Mesenchymal stem cell (in vitro differentiated cells and primary cell): ENCODE measurements around the gene RARS2.
A peak's percentile ranks its signal among the peaks of the same experiment; 100 is the strongest.

Experiments
- DNase-seq: peaks from one replicate; pipeline ENCODE4 v3.0.0-alpha.2; 2013
- H2AFZ ChIP-seq: one replicate; pipeline ENCODE4 v1.6.1; 2013; ENCODE audit warnings: low read depth, mild to moderate bottlenecking, control low read depth, inconsistent platforms, low read length, moderate library complexity
- H2AK5ac ChIP-seq: 2 replicates; pipeline ENCODE4 v1.6.1; 2013; ENCODE audit warnings: low read length, moderate library complexity, mild to moderate bottlenecking, inconsistent platforms; ENCODE audit not compliant: severe bottlenecking
- H2BK120ac ChIP-seq: one replicate; pipeline ENCODE4 v1.6.1; 2013; ENCODE audit warnings: low read depth, mild to moderate bottlenecking, inconsistent platforms, low read length, moderate library complexity
- H2BK12ac ChIP-seq, 2 experiments: one replicate each; pipeline ENCODE4 v1.6.1; 2013; ENCODE audit warnings: inconsistent platforms in 2 of 2, low read length in 2 of 2, mild to moderate bottlenecking in 2 of 2, moderate library complexity in 2 of 2, control low read depth in 1 of 2
- H2BK15ac ChIP-seq: one replicate; pipeline ENCODE4 v1.6.1; 2013; ENCODE audit warnings: mild to moderate bottlenecking, low read depth, inconsistent platforms; ENCODE audit not compliant: poor library complexity, severe bottlenecking
- H2BK5ac ChIP-seq: 2 replicates; pipeline ENCODE4 v1.6.1; 2013; ENCODE audit warnings: low read depth, mild to moderate bottlenecking, low read length, control low read depth, inconsistent platforms; ENCODE audit not compliant: poor library complexity, severe bottlenecking
- H3K14ac ChIP-seq, 2 experiments: one replicate each; pipeline ENCODE4 v1.6.1; 2013; ENCODE audit warnings: inconsistent platforms in 2 of 2, low read length in 2 of 2, control low read depth in 1 of 2, mild to moderate bottlenecking in 1 of 2, moderate library complexity in 1 of 2
- H3K18ac ChIP-seq, 2 experiments: one replicate each; pipeline ENCODE4 v1.6.1; 2013; ENCODE audit warnings: inconsistent platforms in 2 of 2, low read length in 2 of 2, control low read depth in 1 of 2, low read depth in 1 of 2, mild to moderate bottlenecking in 1 of 2
- H3K23ac ChIP-seq, 2 experiments: one replicate each; pipeline ENCODE4 v1.6.1; 2013; ENCODE audit warnings: inconsistent platforms in 2 of 2, low read length in 2 of 2, mild to moderate bottlenecking in 2 of 2, moderate library complexity in 2 of 2, control low read depth in 1 of 2
- H3K27ac ChIP-seq: 2 replicates; pipeline ENCODE4 v1.5.1; 2013; ENCODE audit warnings: mild to moderate bottlenecking, moderate library complexity, low read length, control low read depth, inconsistent platforms; ENCODE audit not compliant: poor library complexity, severe bottlenecking
- H3K27me3 ChIP-seq, 2 experiments: 2 replicates each; pipeline versions ENCODE4 v1.6.1 to v1.7.0; 2013; ENCODE audit warnings: low read length in 2 of 2, mild to moderate bottlenecking in 2 of 2, moderate library complexity in 2 of 2, control low read depth in 1 of 2, inconsistent platforms in 1 of 2; ENCODE audit not compliant: control insufficient read depth in 1 of 2, insufficient read depth in 1 of 2
- H3K36me3 ChIP-seq, 2 experiments: 2 replicates each; pipeline versions ENCODE4 v1.6.1 to v1.7.0; 2013; ENCODE audit warnings: low read length in 2 of 2, control low read depth in 1 of 2, inconsistent platforms in 1 of 2, low read depth in 1 of 2, mild to moderate bottlenecking in 1 of 2; ENCODE audit not compliant: insufficient read depth in 2 of 2, control insufficient read depth in 1 of 2
- H3K4ac ChIP-seq, 2 experiments: one replicate each; pipeline ENCODE4 v1.6.1; 2013; ENCODE audit warnings: inconsistent platforms in 2 of 2, low read length in 2 of 2, mild to moderate bottlenecking in 2 of 2, moderate library complexity in 2 of 2, control low read depth in 1 of 2, low read depth in 1 of 2
- H3K4me1 ChIP-seq: 2 replicates; pipeline ENCODE4 v1.6.1; 2013; ENCODE audit warnings: low read depth, low read length, control low read depth; ENCODE audit not compliant: control insufficient read depth, insufficient read depth
- H3K4me2 ChIP-seq: 2 replicates; pipeline ENCODE4 v1.6.1; 2013; ENCODE audit warnings: low read length, mild to moderate bottlenecking, inconsistent platforms; ENCODE audit not compliant: poor library complexity, severe bottlenecking
- H3K4me3 ChIP-seq, 2 experiments: 2 replicates each; pipeline versions ENCODE4 v1.5.1 to v1.7.0; 2013; ENCODE audit warnings: low read length in 2 of 2, mild to moderate bottlenecking in 2 of 2, control low read depth in 1 of 2, low read depth in 1 of 2; ENCODE audit not compliant: insufficient read depth in 1 of 2
- H3K79me1 ChIP-seq: replicated peaks from 2 replicates; pipeline ENCODE4 v1.6.1; 2013; ENCODE audit warnings: mild to moderate bottlenecking, control low read depth, low read length, inconsistent platforms; ENCODE audit not compliant: poor library complexity, severe bottlenecking
- H3K9ac ChIP-seq: 2 replicates; pipeline ENCODE4 v1.7.0; 2013; ENCODE audit warnings: mild to moderate bottlenecking, low read length, moderate library complexity
- H3K9me3 ChIP-seq: 2 replicates; pipeline ENCODE4 v1.7.0; 2013; ENCODE audit warnings: mild to moderate bottlenecking, low read length; ENCODE audit not compliant: control insufficient read depth
- H4K8ac ChIP-seq: one replicate; pipeline ENCODE4 v1.6.1; 2013; ENCODE audit warnings: inconsistent platforms, mild to moderate bottlenecking, low read length, moderate library complexity
- H4K91ac ChIP-seq: one replicate; pipeline ENCODE4 v1.6.1; 2013; ENCODE audit warnings: mild to moderate bottlenecking, low read length, inconsistent platforms
- WGBS: methylation state at CpG from one replicate; pipeline ENCODE4 v1.1.7; 2013; ENCODE audit warnings: mixed read lengths; 5-methylcytosine and 5-hydroxymethylcytosine counted together

The RARS2 gene

DNA sequence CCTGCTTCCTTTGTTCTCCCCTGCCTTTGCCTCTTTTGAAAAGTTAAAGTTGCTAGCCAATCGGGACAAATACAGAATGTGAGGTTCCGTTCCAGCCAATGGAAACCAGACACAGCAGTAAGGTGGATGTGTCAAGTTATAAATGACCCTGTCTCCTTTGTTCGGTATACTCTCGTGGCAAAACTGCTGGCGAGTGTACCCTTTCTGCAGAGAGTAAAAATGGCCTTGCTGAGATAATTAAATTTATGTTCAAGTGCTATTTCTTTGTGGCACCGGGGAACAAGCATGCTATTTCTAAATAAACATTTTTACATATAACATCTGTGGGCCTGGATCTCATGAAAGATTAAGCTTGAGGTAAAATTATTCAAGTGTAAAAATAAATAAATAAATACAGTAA lies 50.2 kb downstream of the RARS2 start:
- H2BK5ac ChIP-seq: no peak overlapping the region
- peaks cover 9% of the 10 kb centered on the region for H3K9me3 ChIP-seq
- H3K4me3 ChIP-seq: no peak overlapping the region
- H2AK5ac ChIP-seq: no peak overlapping the region
- no peak overlapping the region for H3K14ac ChIP-seq
- H3K4me1 ChIP-seq: peaks cover 2% of the 10 kb centered on the region
- no peak for DNase-seq
- no peak overlapping the region for H3K27ac ChIP-seq
- no peaks in the 10 kb centered on the region for H3K27me3 ChIP-seq
- no peak overlapping the region for H3K4ac ChIP-seq
- peaks cover 25 to 84% of the 10 kb centered on the region in 2 experiments for H3K36me3 ChIP-seq
- no peak overlapping the region for H2BK120ac ChIP-seq
- H3K9ac ChIP-seq: no peak overlapping the region
- no peak overlapping the region for H4K91ac ChIP-seq
- H3K23ac ChIP-seq: no peak overlapping the region
- H4K8ac ChIP-seq: no peak overlapping the region
- no peak overlapping the region for H2AFZ ChIP-seq
- no peak overlapping the region for H2BK15ac ChIP-seq
- 100% methylated on average over 3 of the region's 6 CpGs for WGBS
- no peak overlapping the region for H3K4me2 ChIP-seq
- H3K79me1 ChIP-seq: peaks cover 23% of the 10 kb centered on the region
- no peak overlapping the region for H3K18ac ChIP-seq
- no peak overlapping the region for H2BK12ac ChIP-seq

DNA sequence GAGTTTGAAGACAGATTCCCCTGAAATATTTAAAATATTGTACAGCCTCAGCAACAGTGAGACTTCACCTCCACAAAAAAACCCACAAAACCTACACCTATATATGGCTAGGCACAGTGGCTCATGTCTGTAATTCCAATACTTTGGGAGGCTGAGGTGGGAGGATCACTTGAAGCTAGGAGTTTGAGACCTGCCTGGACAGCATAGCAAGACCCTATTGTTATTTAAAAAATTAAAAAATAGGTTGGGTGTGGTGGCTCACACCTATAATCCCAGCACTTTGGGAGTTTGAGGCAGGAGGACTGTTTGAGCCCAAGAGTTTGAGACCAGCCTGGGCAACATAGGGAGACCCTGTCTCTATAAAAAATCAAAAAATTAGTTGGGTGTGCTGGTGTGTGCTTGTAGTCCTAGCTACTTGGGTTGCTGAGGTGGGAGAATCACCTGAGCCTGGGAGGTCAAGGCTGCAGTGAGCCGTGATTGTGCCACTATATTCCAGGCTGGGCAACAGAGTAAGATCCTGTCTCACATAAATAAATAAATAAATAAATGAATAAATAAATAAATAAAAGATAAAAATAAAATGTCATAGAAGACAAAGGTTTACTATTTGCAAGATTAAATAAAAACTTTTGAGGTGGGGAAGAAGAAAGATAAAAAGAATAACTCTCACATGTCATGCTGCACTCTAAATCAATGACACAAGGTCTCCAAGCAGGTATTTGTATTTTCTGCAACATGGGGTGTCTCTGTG lies 51.1 kb downstream of the RARS2 start:
- no peak overlapping the region for H2BK5ac ChIP-seq
- no peak overlapping the region for H3K4ac ChIP-seq
- DNase-seq: no peak
- no peak overlapping the region for H4K91ac ChIP-seq
- no peak overlapping the region for H3K9ac ChIP-seq
- peaks cover 2% of the 10 kb centered on the region for H3K4me1 ChIP-seq
- no peak overlapping the region for H2BK12ac ChIP-seq
- no peak overlapping the region for H2AFZ ChIP-seq
- H4K8ac ChIP-seq: no peak overlapping the region
- no peak overlapping the region for H3K23ac ChIP-seq
- H3K18ac ChIP-seq: no peak overlapping the region
- peaks cover 9% of the 10 kb centered on the region for H3K9me3 ChIP-seq
- no peak overlapping the region for H3K27ac ChIP-seq
- no peak overlapping the region for H3K14ac ChIP-seq
- H3K27me3 ChIP-seq: no peaks in the 10 kb centered on the region
- no peak overlapping the region for H3K4me3 ChIP-seq
- H3K4me2 ChIP-seq: no peak overlapping the region
- H3K36me3 ChIP-seq: peaks cover 26 to 84% of the 10 kb centered on the region in 2 experiments
- H2BK120ac ChIP-seq: no peak overlapping the region
- no peak overlapping the region for H2BK15ac ChIP-seq
- H3K79me1 ChIP-seq: peaks cover 24% of the 10 kb centered on the region
- no peak overlapping the region for H2AK5ac ChIP-seq
- WGBS: no CpG with 5 or more reads among the region's 1 CpG

DNA sequence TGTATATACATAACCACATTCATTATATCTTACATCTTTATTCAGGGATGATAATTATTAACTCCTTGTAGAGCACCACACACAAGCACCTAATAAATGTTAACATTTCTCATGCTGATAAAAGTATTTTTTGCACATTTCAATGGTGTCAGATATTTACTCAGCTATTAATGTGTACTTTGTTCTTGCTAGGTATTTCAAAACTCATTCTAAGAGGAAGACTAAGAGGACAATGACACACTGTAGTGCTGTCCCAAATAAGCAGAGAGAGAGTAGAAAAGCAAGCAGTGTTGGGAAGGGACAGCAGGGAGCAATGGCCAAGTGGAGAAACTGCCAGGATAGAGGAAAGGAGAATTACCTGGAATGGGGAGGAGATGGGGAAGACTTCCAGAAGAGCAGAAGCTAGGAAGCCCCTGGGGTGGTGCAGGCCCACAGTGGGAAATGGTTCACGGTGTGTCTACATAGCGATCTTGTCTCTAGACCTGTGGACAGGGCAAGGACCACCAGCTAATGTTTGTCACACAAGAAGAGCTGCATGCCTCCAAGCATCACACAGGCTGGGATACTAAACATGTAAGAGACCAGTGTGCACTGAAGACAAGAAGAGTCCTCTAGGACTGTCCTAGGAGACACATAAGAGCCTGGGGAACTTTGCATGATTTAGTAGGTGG lies 55.3 kb downstream of the RARS2 start:
- Histone ChIP-seq H3K4me1 (peaks cover 2% of the 10 kb centered on the region), H3K4ac (no peak overlapping the region), H2BK120ac (no peak overlapping the region), H2BK15ac (no peak overlapping the region), H4K8ac (no peak overlapping the region), H3K4me3 (no peak overlapping the region), H3K79me1 (peaks cover 22% of the 10 kb centered on the region), H3K14ac (no peak overlapping the region), H2AK5ac (no peak overlapping the region), H3K9me3 (peaks cover 4% of the 10 kb centered on the region), H3K27ac (no peak overlapping the region), H3K4me2 (no peak overlapping the region), H2BK12ac (no peak overlapping the region), H3K23ac (peak overlapping the region in 1 of 2 experiments; percentile 89), H3K18ac (no peak overlapping the region), H3K27me3 (no peaks in the 10 kb centered on the region), H3K9ac (no peak overlapping the region), H3K36me3 (peaks cover 9 to 85% of the 10 kb centered on the region in 2 experiments), H4K91ac (no peak overlapping the region), H2BK5ac (no peak overlapping the region), H2AFZ (no peak overlapping the region)
- 92% methylated on average over 2 of the region's 2 CpGs for WGBS
- no peak for DNase-seq

DNA sequence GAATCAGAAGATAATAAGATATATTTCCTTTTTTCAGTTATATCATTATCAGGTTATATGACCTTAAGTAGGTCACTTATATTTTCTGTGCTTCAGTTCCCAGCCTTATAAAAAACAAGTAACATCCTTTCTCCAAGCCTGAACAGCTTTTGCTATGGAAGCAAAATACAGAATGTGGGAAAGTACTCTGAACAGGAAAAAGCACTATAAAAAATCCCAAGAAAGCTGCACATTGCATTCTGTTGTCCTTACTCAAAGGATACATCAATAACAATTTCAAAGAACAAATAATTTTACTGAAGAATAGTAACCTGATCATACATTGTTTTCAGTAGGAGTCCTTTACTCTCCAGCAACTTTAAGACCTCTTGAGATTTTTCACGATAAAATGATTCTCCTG lies 60.6 kb downstream of the RARS2 start:
- no peak overlapping the region for H4K91ac ChIP-seq
- H2AK5ac ChIP-seq: no peak overlapping the region
- DNase-seq: no peak
- no peak overlapping the region for H3K9ac ChIP-seq
- H3K79me1 ChIP-seq: peaks cover 9% of the 10 kb centered on the region
- peaks cover 11 to 86% of the 10 kb centered on the region in 2 experiments for H3K36me3 ChIP-seq
- H3K27me3 ChIP-seq: no peaks in the 10 kb centered on the region
- no peak overlapping the region for H3K14ac ChIP-seq
- H2AFZ ChIP-seq: no peak overlapping the region
- H3K4me2 ChIP-seq: no peak overlapping the region
- H3K18ac ChIP-seq: no peak overlapping the region
- no peak overlapping the region for H2BK5ac ChIP-seq
- no peak overlapping the region for H3K4me3 ChIP-seq
- 95% methylated on average over 1 of the region's 1 CpG for WGBS
- no peaks in the 10 kb centered on the region for H3K9me3 ChIP-seq
- no peak overlapping the region for H2BK15ac ChIP-seq
- H2BK120ac ChIP-seq: no peak overlapping the region
- H2BK12ac ChIP-seq: no peak overlapping the region
- no peak overlapping the region for H3K27ac ChIP-seq
- no peak overlapping the region for H3K23ac ChIP-seq
- H3K4me1 ChIP-seq: peaks cover 1% of the 10 kb centered on the region
- no peak overlapping the region for H3K4ac ChIP-seq
- H4K8ac ChIP-seq: no peak overlapping the region
